Thyroid gland (tissue), 4 donors: Measurements from ENCODE around the gene ANKRD13C.
"Not testable (repeated sequence)": the region's sequence is repeated elsewhere in the genome, so short reads cannot be mapped to it uniquely, and the experiment has no call there.

Experiments
- CTCF ChIP-seq, 6 experiments: fragments of 200-600 bp in 3 of 6; fragments of 450-650 bp in 3 of 6; sonication (generic) in 3 of 6; IDR thresholded peaks; one replicate each; pipeline ENCODE4 v1.5.1; 2016 to 2019; ENCODE audit warnings: antibody characterized with exemption in 6 of 6, mild to moderate bottlenecking in 2 of 6, inconsistent platforms in 1 of 6, moderate library complexity in 1 of 6
- POLR2A ChIP-seq, 2 donors: fragments of 450-650 bp; IDR thresholded peaks; one replicate each; pipeline ENCODE4 v1.6.1; 2017; ENCODE audit warnings: antibody characterized with exemption in 2 of 2, mild to moderate bottlenecking in 2 of 2, moderate library complexity in 1 of 2

DNA sequence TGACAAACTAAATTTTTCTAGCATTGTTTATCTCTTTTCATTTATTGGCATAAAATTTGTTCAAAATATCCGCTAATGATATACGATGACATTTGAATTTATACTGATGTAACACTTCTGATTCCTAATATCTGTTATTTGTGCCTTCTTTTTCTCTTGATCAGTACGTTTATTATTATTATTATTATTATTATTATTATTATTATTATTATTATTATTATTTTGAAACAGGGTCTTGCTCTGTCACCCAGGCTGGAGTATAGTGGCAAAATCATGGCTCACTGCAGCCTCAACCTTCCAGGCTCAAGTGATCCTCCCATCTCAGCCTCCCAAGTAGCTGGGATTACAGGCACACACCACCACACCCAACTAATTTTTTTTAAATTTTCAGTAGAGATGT lies 14.9 kb downstream of the ANKRD13C start:
- not testable (repeated sequence) for TF ChIP-seq CTCF, POLR2A (IDR thresholded peaks at IDR 0.05)
